Mesothelial cell of epicardium (in vitro differentiated cells): Measurements from ENCODE around the gene LTA. TPM values are rescaled to one million over a fixed set of nuclear protein-coding genes. Genes with fewer than 3 reads are reported as not detected.
"Not testable (repeated sequence)": the region's sequence is repeated elsewhere in the genome, so short reads cannot be mapped to it uniquely, and the experiment has no call there.

Experiments
- DNase-seq, 2 experiments: peaks; one replicate each; pipeline ENCODE4 v3.0.0; 2021; ENCODE audit warnings: low spot score in 2 of 2; ENCODE audit not compliant: unreplicated experiment in 2 of 2
- H3K27ac Mint-ChIP-seq: 2 replicates; pipeline ENCODE4 v1.8.0; 2021; ENCODE audit warnings: mixed read lengths
- H3K27me3 Mint-ChIP-seq: 2 replicates; pipeline ENCODE4 v1.8.0; 2021; ENCODE audit warnings: low read depth, mixed read lengths
- H3K36me3 Mint-ChIP-seq: 2 replicates; pipeline ENCODE4 v1.8.0; 2021; ENCODE audit warnings: mixed read lengths
- H3K4me1 Mint-ChIP-seq: 2 replicates; pipeline ENCODE4 v1.8.0; 2021; ENCODE audit warnings: mixed read lengths
- H3K4me3 Mint-ChIP-seq: 2 replicates; pipeline ENCODE4 v1.8.0; 2021; ENCODE audit warnings: mild to moderate bottlenecking, moderate library complexity, mixed read lengths
- H3K9me3 Mint-ChIP-seq: 2 replicates; pipeline ENCODE4 v1.8.0; 2021; ENCODE audit warnings: mixed read lengths
- total RNA-seq: library from RNA; stranded (reverse); gene quantifications from 3 replicates; pipeline ENCODE4 v1.2.1, GENCODE V29; 2021
- TF ChIP-seq, protein P1 (sequence below): fragments of 200-600 bp; sonication (generic); IDR thresholded peaks from one replicate; pipeline ENCODE4 v1.5.0; 2021; ENCODE audit warnings: antibody characterized with exemption; ENCODE audit not compliant: unreplicated experiment

LTA gene
- total RNA-seq, 1 donor from 2014 or later: 0.16 TPM

DNA sequence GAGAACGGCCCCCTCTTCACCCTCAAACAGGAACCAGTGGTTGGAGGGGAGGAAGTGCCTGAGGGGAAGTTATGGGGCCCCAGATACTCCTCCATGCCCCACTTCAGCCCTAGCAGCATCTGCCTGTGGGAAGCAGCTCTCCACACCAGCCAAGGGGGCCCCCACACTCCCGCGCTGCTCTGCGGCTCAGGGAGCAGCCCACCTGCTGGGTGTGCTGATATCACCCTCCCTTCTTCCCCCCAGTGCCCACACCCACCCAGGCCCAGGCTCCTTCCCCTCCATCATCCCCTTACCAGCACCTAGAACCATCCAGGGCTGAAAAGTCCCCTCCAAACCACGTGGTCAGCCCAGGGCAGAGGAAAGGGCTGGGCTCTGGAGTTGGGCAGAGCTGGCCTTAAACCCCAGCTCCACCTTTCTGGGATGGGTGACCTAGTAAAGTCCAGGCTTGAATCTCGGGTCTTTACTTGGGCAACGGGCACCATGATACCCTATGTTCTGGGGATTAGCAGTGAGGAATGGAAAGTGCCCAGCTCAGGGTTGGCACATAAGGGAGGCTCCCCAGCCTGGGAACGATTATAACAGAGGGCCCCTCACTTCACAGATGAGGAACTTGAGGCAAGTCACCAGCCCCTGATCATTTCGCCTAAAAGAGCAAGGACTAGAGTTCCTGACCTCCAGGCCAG, 14.7 kb downstream of the LTA start:
- Mint-ChIP-seq H3K27ac (no peak overlapping the region), H3K9me3 (no peaks in the 10 kb centered on the region), H3K36me3 (no peaks in the 10 kb centered on the region), H3K4me1 (peaks cover 2% of the 10 kb centered on the region), H3K4me3 (no peak overlapping the region), H3K27me3 (peaks cover 10% of the 10 kb centered on the region)
- TF ChIP-seq, protein P1, sequence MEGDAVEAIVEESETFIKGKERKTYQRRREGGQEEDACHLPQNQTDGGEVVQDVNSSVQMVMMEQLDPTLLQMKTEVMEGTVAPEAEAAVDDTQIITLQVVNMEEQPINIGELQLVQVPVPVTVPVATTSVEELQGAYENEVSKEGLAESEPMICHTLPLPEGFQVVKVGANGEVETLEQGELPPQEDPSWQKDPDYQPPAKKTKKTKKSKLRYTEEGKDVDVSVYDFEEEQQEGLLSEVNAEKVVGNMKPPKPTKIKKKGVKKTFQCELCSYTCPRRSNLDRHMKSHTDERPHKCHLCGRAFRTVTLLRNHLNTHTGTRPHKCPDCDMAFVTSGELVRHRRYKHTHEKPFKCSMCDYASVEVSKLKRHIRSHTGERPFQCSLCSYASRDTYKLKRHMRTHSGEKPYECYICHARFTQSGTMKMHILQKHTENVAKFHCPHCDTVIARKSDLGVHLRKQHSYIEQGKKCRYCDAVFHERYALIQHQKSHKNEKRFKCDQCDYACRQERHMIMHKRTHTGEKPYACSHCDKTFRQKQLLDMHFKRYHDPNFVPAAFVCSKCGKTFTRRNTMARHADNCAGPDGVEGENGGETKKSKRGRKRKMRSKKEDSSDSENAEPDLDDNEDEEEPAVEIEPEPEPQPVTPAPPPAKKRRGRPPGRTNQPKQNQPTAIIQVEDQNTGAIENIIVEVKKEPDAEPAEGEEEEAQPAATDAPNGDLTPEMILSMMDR: no peak
- DNase-seq: no peak

DNA sequence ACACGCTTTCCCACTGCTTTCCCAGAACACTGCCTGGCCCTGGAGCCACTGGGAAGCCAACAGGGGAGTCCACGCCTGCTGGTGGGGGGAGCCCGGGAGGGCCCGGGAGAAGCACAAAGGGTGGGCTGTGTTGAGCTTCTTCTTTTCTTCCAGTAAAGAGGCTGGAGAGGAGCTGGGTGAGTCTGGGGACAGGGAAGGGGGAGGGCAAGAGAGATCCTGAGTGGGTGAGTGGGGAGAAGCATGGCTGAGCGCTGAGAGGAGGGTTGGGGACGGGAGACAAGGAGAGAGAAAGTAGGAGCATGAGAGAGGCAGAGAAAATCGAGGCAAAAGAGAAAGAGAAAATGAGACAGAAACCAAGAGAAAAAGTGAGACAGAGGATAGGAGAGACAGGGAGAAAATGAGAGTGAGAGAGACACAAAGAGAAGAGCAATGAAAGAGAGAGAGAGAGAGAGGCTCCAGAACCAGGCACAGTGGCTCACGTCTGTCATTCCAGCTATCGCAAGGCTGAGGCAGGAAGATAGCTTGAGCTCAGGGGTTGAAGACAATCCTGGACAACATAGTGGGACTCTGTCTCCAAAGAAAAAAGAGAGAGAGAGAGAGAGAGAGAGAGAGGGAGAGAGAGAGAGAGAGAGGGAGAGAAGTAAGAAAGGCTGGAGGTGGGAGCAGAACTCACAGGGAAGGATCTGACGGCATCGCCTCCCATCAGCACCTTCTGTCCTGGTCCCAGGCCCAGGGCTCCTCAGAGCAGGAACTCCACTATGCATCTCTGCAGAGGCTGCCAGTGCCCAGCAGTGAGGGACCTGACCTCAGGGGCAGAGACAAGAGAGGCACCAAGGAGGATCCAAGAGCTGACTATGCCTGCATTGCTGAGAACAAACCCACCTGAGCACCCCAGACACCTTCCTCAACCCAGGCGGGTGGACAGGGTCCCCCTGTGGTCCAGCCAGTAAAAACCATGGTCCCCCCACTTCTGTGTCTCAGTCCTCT, 16.0 kb downstream of the LTA start:
- no peak for DNase-seq
- no peak overlapping the region for H3K27ac Mint-ChIP-seq
- H3K27me3 Mint-ChIP-seq: peaks cover 8% of the 10 kb centered on the region
- no peak overlapping the region for H3K4me3 Mint-ChIP-seq
- no peaks in the 10 kb centered on the region for H3K4me1 Mint-ChIP-seq
- no peaks in the 10 kb centered on the region for H3K9me3 Mint-ChIP-seq
- TF ChIP-seq, protein P1: no peak
- H3K36me3 Mint-ChIP-seq: no peaks in the 10 kb centered on the region

DNA sequence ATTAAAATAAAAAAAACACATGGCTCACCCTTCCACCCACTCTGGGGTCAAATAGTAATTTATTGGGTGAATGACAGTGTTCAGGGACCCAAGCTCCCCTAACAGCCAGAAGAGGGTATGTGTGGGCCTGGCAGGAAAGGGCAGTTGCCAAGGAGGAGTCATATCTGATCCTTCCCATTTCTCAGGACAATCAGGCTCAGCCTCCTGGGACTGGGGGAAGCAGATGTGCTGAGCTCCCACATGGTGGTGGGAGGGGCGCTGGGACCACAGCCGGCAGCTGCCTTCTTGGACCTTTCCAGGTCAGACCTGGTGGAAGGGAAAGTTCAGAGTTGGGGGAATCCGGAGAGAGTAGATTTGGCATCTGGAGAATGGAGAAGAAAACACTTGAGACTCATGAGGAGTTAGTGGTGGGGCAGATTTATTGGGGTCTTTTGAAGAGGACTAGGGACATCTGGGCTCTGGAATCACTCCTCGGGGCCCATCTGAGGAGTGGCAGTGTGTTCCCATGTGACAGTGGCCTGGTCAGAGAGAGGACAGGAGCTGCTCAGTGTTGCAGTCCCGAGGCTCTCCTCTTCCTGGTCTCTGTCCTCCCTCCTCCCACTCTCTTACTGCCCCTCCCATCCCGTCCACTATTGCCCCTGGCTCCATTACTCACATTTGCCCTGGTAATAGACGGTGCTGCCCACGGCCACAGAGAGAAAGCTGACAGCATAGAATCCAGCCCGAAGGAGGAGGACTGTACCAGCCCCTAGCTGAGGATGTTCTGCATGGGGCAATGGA, 17.0 kb downstream of the LTA start:
- Mint-ChIP-seq H3K4me3 (no peak overlapping the region), H3K27me3 (peaks cover 8% of the 10 kb centered on the region), H3K9me3 (no peaks in the 10 kb centered on the region), H3K27ac (no peak overlapping the region), H3K36me3 (no peaks in the 10 kb centered on the region), H3K4me1 (no peaks in the 10 kb centered on the region)
- TF ChIP-seq, protein P1: no peak
- no peak for DNase-seq

GRCh38 chr6:31590691-31591090, 18.6 kb downstream of the LTA start:
- H3K4me3 Mint-ChIP-seq, H3K4me1 Mint-ChIP-seq, H3K36me3 Mint-ChIP-seq, H3K9me3 Mint-ChIP-seq, H3K27ac Mint-ChIP-seq, DNase-seq, H3K27me3 Mint-ChIP-seq: not testable (repeated sequence)

DNA sequence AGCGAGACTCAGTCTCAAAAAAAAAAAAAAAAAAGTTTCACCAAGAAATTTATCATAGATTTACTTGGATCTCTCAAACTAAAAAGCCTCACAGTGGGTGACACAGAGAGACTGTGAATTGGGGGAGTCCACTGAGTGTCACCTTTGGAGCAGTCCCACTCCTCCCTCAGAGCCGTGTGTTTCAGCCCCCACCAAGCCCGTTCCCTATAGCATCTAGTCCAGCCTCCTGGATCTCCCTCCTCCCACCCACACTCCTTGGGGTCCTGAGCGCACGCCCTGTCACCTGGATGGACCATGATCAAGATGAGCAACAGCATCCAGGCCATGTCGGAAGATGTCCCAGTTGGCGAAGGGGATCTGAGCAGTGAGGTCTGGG, 20.3 kb downstream of the LTA start:
- Mint-ChIP-seq H3K4me1 (no peaks in the 10 kb centered on the region), H3K4me3 (no peak overlapping the region), H3K27me3 (peaks cover 4% of the 10 kb centered on the region), H3K36me3 (no peaks in the 10 kb centered on the region), H3K27ac (no peak overlapping the region), H3K9me3 (no peaks in the 10 kb centered on the region)
- no peak for DNase-seq
- TF ChIP-seq, protein P1: no peak
